Panc1 (cell line): ENCODE data around the gene GATD1. TPM values are rescaled to one million over a fixed set of nuclear protein-coding genes. Genes with fewer than 3 reads are reported as not detected.
A peak's percentile ranks its signal among the peaks of the same experiment; 100 is the strongest.

Experiments
- ATAC-seq: fragments of 200-7000 bp; cut with Tn5 transposase; 2 replicates; pipeline ENCODE4 v1.9.1; 2020; ENCODE audit warnings: mild to moderate bottlenecking, moderate library complexity
- BruUV-seq: library from RNA; stranded (reverse); fragments of 400-500 nt; replicated peaks from 2 replicates; lab custom pipeline; 2021; lab: Mats Ljungman, UMichigan
- CTCF ChIA-PET: fragments of 300-600 bp; sonication (Branson Sonifier 250); formaldehyde crosslinking; loops from one replicate; lab custom pipeline; 2022; ENCODE audit warnings: antibody characterized with exemption; lab: Charles Lee
- POLR2A ChIA-PET: fragments of 300-600 bp; sonication (Branson Sonifier 250); formaldehyde crosslinking; loops from one replicate; lab custom pipeline; 2022; ENCODE audit warnings: antibody characterized with exemption; lab: Charles Lee
- DNase-seq: peaks from one replicate; pipeline ENCODE4 v3.0.0-alpha.2; 2010; ENCODE audit warnings: low read depth, low spot score
- H3K27ac ChIP-seq: 2 replicates; pipeline ENCODE4 v1.5.1; 2011; ENCODE audit warnings: mild to moderate bottlenecking, low read length, inconsistent platforms
- H3K27me3 ChIP-seq: fragments of 200-500 bp; sonication (Bioruptor generic); 2 replicates; pipeline ENCODE4 v1.6.0; 2014; ENCODE audit warnings: low read length, inconsistent platforms; ENCODE audit not compliant: control insufficient read depth, insufficient read depth
- H3K36me3 ChIP-seq: fragments of 200-500 bp; sonication (Bioruptor generic); 2 replicates; pipeline ENCODE4 v1.5.1; 2014; ENCODE audit warnings: inconsistent platforms, mild to moderate bottlenecking, low read length, moderate library complexity; ENCODE audit not compliant: control insufficient read depth, insufficient read depth
- H3K4me1 ChIP-seq: 2 replicates; pipeline ENCODE4 v1.5.1; 2011; ENCODE audit warnings: inconsistent platforms, mild to moderate bottlenecking, low read length, moderate library complexity; ENCODE audit not compliant: control insufficient read depth, insufficient read depth
- H3K4me3 ChIP-seq, 2 experiments: 2 replicates each; pipeline ENCODE4 v1.5.1; 2011 to 2012; ENCODE audit warnings: low read depth in 2 of 2, low read length in 2 of 2, mild to moderate bottlenecking in 2 of 2, inconsistent platforms in 1 of 2, moderate library complexity in 1 of 2
- H3K9me3 ChIP-seq: fragments of 200-500 bp; sonication (Bioruptor generic); 2 replicates; pipeline ENCODE4 v1.5.1; 2014; ENCODE audit warnings: low read depth, mild to moderate bottlenecking, inconsistent platforms, low read length, moderate library complexity; ENCODE audit not compliant: control insufficient read depth, insufficient read depth
- CTCF ChIP-seq: fragments of 450-650 bp; IDR thresholded peaks from 2 replicates; pipeline ENCODE4 v1.5.1; 2017; ENCODE audit warnings: mild to moderate bottlenecking
- POLR2AphosphoS5 ChIP-seq: IDR thresholded peaks from 2 replicates; pipeline ENCODE4 v1.6.1; 2012; ENCODE audit warnings: mild to moderate bottlenecking, low read depth, low read length, moderate library complexity
- REST ChIP-seq, 2 experiments: IDR thresholded peaks; 2 replicates each; pipeline ENCODE4 v1.6.1; 2011 to 2012; ENCODE audit warnings: low read depth in 2 of 2, control low read depth in 1 of 2, low read length in 1 of 2, mild to moderate bottlenecking in 1 of 2, moderate library complexity in 1 of 2; ENCODE audit not compliant: insufficient read depth in 1 of 2
- SIN3A ChIP-seq: IDR thresholded peaks from 2 replicates; pipeline ENCODE4 v1.6.1; 2012; ENCODE audit warnings: low read depth, mild to moderate bottlenecking, low read length, moderate library complexity, borderline replicate concordance; ENCODE audit not compliant: insufficient read depth
- TCF7L2 ChIP-seq: IDR thresholded peaks from 2 replicates; pipeline ENCODE4 v1.6.1; 2011; ENCODE audit warnings: mild to moderate bottlenecking, low read depth, low read length, inconsistent platforms
- in situ Hi-C: cut with HindIII; loops from 2 replicates; pipeline ENCODE4 v1.10.0; 2016; ENCODE audit warnings: low sequenced_read_pairs, low pct_unique_long_range_greater_than_20kb
- intact Hi-C: fragments of 100-400 bp; cut with micrococcal nuclease; formaldehyde crosslinking; loops from one replicate; pipeline ENCODE4 v1.10.0; 2022; ENCODE audit not compliant: unreplicated experiment
- total RNA-seq: library from RNA; stranded (reverse); gene quantifications from one replicate; pipeline ENCODE4 v1.2.1, GENCODE V29; 2021; ENCODE audit not compliant: unreplicated experiment

The GATD1 gene
- total RNA-seq, 1 experiment from 2014 or later: 229 TPM

GRCh38 chr11:720642-721246, 56.5 kb downstream of the GATD1 start:
- no peak overlapping the region for H3K4me3 ChIP-seq
- no TSS peak for BruUV-seq
- peaks cover 5% of the 10 kb centered on the region; the same call in 1 of the 2 replicates for H3K36me3 ChIP-seq
- TF ChIP-seq SIN3A: no peak
- TF ChIP-seq TCF7L2: no peak
- TF ChIP-seq CTCF: no peak
- TF ChIP-seq REST (IDR thresholded peaks at IDR 0.05; ENCODE audit: insufficient read depth in 1 of 2, low read depth in 2 of 2, low read length in 1 of 2): no peak
- TF ChIP-seq POLR2AphosphoS5: no peak
- no peaks in the 10 kb centered on the region for H3K9me3 ChIP-seq
- H3K27ac ChIP-seq: no peak overlapping the region
- DNase-seq (no peak), ATAC-seq (peak; percentile 54)
- POLR2A ChIA-PET: interaction anchor here (0.6 to 0.8 kb wide), 2 partner anchors 25 to 28 kb away, joined by 3 read pairs; partner anchors contain the start of genes DEAF1 and TMEM80
- intact Hi-C loops (loop anchor here (5.0 to 10.0 kb wide), 2 partner anchors 58 to 166 kb away; no protein-coding TSS in a partner anchor), in situ Hi-C loops (no loop called here)
- CTCF ChIA-PET: interaction anchor here (0.6 to 1.0 kb wide), 2 partner anchors 24 to 50 kb away, joined by 5 read pairs; no protein-coding TSS in a partner anchor
- H3K4me1 ChIP-seq: peaks cover 5% of the 10 kb centered on the region; the same call in 1 of the 2 replicates
- no peaks in the 10 kb centered on the region for H3K27me3 ChIP-seq

- TF ChIP-seq SIN3A (no peak), CTCF (no peak), REST (IDR thresholded peaks at IDR 0.05; ENCODE audit: insufficient read depth in 1 of 2, low read depth in 2 of 2, low read length in 1 of 2) (no peak), TCF7L2 (no peak), POLR2AphosphoS5 (no peak)
- H3K27me3 ChIP-seq: no peaks in the 10 kb centered on the region
- POLR2A ChIA-PET: interaction anchor here (0.6 to 0.8 kb wide), 3 partner anchors 16 to 29 kb away, joined by 3 read pairs; no protein-coding TSS in a partner anchor
- BruUV-seq: no TSS peak
- intact Hi-C loops (loop anchor here (5.0 to 10.0 kb wide), 2 partner anchors 58 to 165 kb away; no protein-coding TSS in a partner anchor), in situ Hi-C loops (no loop called here)
- H3K36me3 ChIP-seq: peaks cover 5% of the 10 kb centered on the region; the same call in 1 of the 2 replicates
- peaks cover 5% of the 10 kb centered on the region; the same call in 1 of the 2 replicates for H3K4me1 ChIP-seq
- H3K4me3 ChIP-seq: no peak overlapping the region
- ATAC-seq (peak; percentile 0; the same call in 1 of the 2 replicates), DNase-seq (no peak)
- CTCF ChIA-PET: interaction anchor here (0.6 to 1.0 kb wide), 2 partner anchors 23 to 49 kb away, joined by 5 read pairs; no protein-coding TSS in a partner anchor
- H3K9me3 ChIP-seq: no peaks in the 10 kb centered on the region
- no peak overlapping the region for H3K27ac ChIP-seq
These were observed 57.2 kb downstream of the GATD1 start for GRCh38 chr11:720017-720641.
